Fibroblast of upper back skin (primary cell): Measurements from ENCODE around the gene IL7R.
A peak's percentile ranks its signal among the peaks of the same experiment; 100 is the strongest.

Source experiments
- DNase-seq: peaks from one replicate; pipeline ENCODE4 v3.0.0-alpha.2; 2013

IL7R gene, protein sequence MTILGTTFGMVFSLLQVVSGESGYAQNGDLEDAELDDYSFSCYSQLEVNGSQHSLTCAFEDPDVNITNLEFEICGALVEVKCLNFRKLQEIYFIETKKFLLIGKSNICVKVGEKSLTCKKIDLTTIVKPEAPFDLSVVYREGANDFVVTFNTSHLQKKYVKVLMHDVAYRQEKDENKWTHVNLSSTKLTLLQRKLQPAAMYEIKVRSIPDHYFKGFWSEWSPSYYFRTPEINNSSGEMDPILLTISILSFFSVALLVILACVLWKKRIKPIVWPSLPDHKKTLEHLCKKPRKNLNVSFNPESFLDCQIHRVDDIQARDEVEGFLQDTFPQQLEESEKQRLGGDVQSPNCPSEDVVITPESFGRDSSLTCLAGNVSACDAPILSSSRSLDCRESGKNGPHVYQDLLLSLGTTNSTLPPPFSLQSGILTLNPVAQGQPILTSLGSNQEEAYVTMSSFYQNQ

GRCh38 chr5:35856765-35857351 lies at the start of gene IL7R:
Gene IL7R (plus strand): TSS chr5:35856891. CDS start chr5:35856978, 87 bp downstream.
- peak; percentile 81 for DNase-seq

- no peak for DNase-seq
Observed at GRCh38 chr5:35810601-35811000, 46.1 kb upstream of the IL7R start.

GRCh38 chr5:35811108-35811741 lies 45.5 kb upstream of the IL7R start:
- peak; percentile 31 for DNase-seq

GRCh38 chr5:35813521-35813920 lies 43.2 kb upstream of the IL7R start:
- DNase-seq, result no peak

DNA sequence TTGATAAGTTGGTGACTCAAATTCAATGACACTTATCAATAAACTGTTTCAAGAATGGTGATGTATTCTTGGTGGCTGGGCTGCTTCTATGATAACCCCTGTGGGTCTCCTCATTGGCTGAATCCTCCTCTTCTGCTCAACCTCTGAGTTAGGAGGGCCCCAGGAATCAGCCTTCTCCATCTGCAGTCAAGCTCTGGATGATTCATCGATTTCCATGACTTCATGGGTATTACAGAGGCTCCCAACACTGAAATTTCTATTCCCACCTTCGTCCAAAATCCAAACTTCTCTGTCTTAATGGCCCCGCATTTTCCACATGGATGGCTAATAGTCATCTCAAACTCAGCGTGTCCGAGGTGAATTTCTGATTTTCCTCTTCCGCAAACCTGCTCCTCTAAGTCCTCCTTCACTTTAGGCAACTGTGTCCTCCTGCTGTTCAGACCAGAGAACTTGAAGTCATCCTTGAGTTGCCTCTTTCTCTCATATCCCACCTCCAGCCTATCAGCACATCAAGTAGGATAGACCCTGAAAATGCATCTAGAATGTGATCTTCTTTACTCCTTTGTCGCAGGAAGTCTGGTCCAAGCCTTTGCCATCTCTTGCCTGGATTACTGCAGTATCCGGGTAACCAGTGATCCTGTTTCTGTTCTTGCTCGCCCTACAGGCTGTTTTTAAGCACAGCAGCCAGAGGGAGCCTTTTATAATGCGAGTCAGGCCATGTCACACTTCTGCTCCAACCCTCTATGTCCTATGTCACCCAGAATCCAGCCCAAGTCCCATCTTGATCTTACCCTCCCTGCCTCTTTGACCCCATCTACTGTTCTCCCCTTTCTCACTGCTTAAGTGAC lies 41.4 kb upstream of the IL7R start:
- no peak for DNase-seq

GRCh38 chr5:35816881-35817521 lies 39.7 kb upstream of the IL7R start:
- DNase-seq, result no peak

DNA sequence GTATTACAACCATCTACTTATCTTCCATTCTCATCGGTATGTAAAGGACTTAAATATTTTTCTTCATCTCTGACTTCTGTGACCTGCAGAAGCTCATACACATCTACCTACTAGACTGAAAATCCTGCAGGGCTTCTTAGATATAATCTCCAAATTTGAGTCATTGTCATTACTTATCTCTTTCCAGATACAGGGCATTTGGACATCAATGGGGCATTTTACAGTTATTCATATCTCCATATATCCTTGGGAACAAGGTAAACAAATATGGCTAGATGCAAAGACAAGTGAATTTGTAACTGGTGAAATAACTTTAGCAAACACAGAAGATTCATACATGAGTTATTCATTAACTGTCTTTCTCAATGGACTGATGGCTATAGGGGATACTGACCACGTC lies 37.7 kb upstream of the IL7R start:
- no peak for DNase-seq

DNA sequence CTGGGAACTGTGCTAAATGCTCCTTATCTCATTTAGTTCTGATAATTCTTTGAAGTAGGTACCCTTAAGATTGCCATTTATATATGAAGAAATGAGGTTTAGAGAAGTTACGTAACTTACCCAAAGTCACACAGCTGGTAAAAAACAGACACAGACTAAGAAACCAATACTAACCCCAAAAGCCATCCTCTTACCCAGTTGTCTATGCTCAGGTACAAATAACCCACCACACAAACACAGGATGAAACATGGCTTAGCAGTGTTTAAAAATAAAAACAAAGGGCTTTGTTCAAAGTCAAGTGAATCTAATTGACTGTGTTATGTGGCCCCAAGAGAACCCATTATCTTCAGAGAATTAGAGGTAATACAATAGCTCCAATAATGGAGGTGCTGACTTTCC lies 37.0 kb upstream of the IL7R start:
- DNase-seq, result no peak

DNA sequence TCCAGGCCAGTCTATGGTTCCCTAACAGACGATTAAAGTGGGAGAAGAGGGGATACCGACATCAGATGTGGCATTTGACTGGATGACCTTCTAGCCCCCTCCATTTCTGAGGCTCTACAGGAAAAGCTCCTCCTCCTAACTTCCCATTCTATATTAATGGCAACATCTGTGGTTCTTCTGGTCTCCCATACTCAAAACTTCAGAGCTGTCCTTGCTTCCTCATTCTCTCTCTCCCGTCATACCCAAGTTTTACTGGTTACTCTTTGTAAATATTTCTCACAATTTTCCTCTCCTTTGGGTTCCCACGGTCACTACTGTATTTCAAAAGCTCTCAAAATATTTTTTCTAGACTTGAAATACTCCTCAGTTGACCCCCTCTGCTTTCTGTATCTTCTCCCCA lies 36.0 kb upstream of the IL7R start:
- DNase-seq, result no peak

- DNase-seq, result no peak
Observed at GRCh38 chr5:35821513-35821912, 35.2 kb upstream of the IL7R start.

DNA sequence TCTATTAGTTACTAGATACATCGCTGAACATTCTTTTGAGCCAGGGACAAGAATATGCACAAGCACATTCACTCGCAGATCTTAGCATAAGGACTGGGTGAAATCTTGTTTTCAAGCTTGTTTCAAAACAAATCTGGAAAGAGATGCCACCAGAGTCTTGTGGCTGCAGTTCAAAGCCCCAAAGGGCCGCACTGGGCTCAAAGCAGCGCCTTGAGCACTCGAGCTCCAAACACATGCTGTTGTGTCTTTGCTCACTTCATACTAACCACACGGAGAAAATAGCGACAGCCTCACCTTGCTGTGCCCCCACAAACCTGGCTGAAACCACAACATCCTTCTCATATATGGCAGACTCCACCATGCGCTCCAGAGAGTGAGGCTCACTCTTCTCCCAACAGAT lies 34.2 kb upstream of the IL7R start:
- no peak for DNase-seq

- no peak for DNase-seq
Observed at GRCh38 chr5:35823347-35824098, 33.2 kb upstream of the IL7R start.

- no peak for DNase-seq
Observed at GRCh38 chr5:35826056-35826455, 30.6 kb upstream of the IL7R start.

DNA sequence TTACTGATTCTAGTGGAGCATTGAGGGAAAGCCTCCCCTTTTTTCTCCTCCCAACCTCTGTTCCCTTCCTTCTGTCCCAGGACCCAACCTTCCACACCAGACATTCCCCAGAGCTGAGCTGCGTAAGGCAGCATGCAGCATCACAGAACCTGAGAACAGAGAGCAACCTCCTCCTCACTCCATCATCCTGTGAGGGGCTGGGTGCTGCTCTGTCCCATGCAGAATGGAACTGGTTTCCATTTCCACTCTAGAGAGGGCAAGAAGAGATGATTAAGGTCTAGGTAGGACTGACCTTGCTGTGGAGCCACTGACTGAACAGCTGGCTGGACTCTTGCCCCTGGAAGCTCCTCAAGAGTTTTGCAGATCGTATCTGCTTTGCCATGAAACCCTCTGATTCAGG lies 30.1 kb upstream of the IL7R start:
- DNase-seq, result no peak

DNA sequence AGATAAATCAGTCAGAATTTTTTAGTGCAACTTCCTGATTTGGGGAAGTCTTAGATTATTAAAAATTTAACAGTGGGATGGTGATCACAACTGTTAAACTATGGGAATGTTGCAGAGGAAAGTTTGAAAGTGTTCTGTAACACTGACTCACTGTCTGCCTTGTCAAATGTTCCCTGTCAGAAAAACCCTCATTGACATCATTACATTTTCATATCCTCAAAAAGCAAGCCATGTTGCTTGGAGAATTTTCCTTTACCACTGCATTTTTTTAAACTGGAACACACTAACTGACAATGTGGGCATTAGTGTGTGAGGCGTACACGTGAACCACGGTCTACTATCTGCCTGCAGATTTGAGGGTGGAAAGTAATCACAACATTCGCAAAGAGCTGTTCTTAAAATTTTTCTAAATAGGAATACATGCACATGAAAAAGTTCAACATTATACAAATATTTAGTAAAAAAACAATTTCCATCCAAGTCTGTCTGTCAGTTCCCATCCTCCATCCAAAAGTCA lies 28.6 kb upstream of the IL7R start:
- peak; percentile 26 for DNase-seq

DNA sequence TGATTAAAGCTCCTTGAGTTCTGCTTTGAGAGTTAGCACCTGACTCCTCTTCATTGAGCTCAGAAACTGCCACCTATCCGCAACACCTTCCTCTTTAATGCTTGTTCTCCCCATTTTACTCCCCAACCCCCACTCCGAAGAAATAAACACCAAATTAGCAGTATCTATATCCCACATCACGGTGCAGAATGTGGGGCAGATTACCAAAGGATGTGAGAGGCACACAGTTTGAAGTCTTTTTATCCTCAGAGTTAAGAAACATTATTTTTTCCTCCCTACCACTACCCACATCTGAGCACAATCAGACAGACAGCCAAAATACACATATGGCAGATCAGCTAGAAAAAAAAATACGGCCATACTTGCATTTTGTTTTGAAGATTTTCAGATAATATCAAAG lies 26.1 kb upstream of the IL7R start:
- no peak for DNase-seq

GRCh38 chr5:35832762-35833161 lies 23.9 kb upstream of the IL7R start:
- no peak for DNase-seq

- no peak for DNase-seq
Observed at GRCh38 chr5:35833224-35833623, 23.5 kb upstream of the IL7R start.

- DNase-seq, result no peak
Observed at GRCh38 chr5:35835796-35836742, 20.6 kb upstream of the IL7R start.

GRCh38 chr5:35838370-35839042 lies 18.2 kb upstream of the IL7R start:
- DNase-seq, result no peak
